HCT116 (cell line): ENCODE results near the gene ABHD11. TPM values are rescaled to one million over a fixed set of nuclear protein-coding genes. Genes with fewer than 3 reads are reported as not detected.
A peak's percentile ranks its signal among the peaks of the same experiment; 100 is the strongest.

Experiments used
- ATAC-seq: fragments of 200-7000 bp; cut with Tn5 transposase; 2 replicates; pipeline ENCODE4 v1.9.1; 2020; ENCODE audit warnings: mild to moderate bottlenecking, moderate library complexity
- BruUV-seq: library from RNA; stranded (reverse); fragments of 400-500 nt; replicated peaks from 2 replicates; lab custom pipeline; 2021; lab: Mats Ljungman, UMichigan
- CTCF ChIA-PET: fragments of 300-600 bp; sonication (Branson Sonifier 250); formaldehyde crosslinking; loops from one replicate; lab custom pipeline; 2021; ENCODE audit warnings: antibody characterized with exemption; lab: Charles Lee
- POLR2A ChIA-PET: fragments of 300-600, 350-600 bp; sonication (Branson Sonifier 250); formaldehyde crosslinking; loops from one replicate; lab custom pipeline; 2021; ENCODE audit warnings: antibody characterized with exemption; lab: Charles Lee
- RAD21 ChIA-PET, 2 experiments: fragments of 300-600 bp; sonication (Branson Sonifier 250); formaldehyde crosslinking; loops; one replicate each; lab custom pipeline; 2023; ENCODE audit warnings: low total read pairs in 2 of 2; ENCODE audit not compliant: uncharacterized antibody in 2 of 2, unreplicated experiment in 2 of 2, low non-redundant PET in 1 of 2; lab: Charles Lee
- DNase-seq: peaks from one replicate; pipeline ENCODE4 v3.0.0-alpha.2; 2010; ENCODE audit warnings: low read depth, low spot score
- H2AFZ ChIP-seq: fragments of 200-600 bp; shearing (Covaris generic), sonication (generic); 2 replicates; pipeline ENCODE4 v1.6.1; 2017; ENCODE audit warnings: low read depth, mixed run types, mixed read lengths, antibody characterized with exemption, low read length; ENCODE audit not compliant: poor library complexity, severe bottlenecking
- H3K27ac ChIP-seq: 2 replicates; pipeline ENCODE4 v1.5.1; 2012; ENCODE audit warnings: low read depth, low read length
- H3K27me3 ChIP-seq: fragments of 200-600 bp; sonication (generic); 2 replicates; pipeline ENCODE4 v1.6.1; 2016; ENCODE audit warnings: mixed run types, low read length, mixed read lengths; ENCODE audit not compliant: insufficient read depth
- H3K36me3 ChIP-seq, 2 experiments: fragments of 200-500 bp in 1 of 2; fragments of 200-600 bp in 1 of 2; sonication (Bioruptor generic) in 1 of 2; sonication (generic) in 1 of 2; 2 replicates each; pipeline versions ENCODE4 v1.5.1 to v1.6.1; 2014 to 2016; ENCODE audit warnings: low read length in 2 of 2, inconsistent platforms in 1 of 2, mixed read lengths in 1 of 2, mixed run types in 1 of 2; ENCODE audit not compliant: insufficient read depth in 2 of 2, control insufficient read depth in 1 of 2
- H3K4me1 ChIP-seq, 2 experiments: fragments of 200-600 bp in 1 of 2; sonication (generic) in 1 of 2; 2 replicates each; pipeline versions ENCODE4 v1.5.1 to v1.6.1; 2012 to 2017; ENCODE audit warnings: low read length in 2 of 2, inconsistent platforms in 1 of 2, mild to moderate bottlenecking in 1 of 2, mixed read lengths in 1 of 2, mixed run types in 1 of 2, moderate library complexity in 1 of 2; ENCODE audit not compliant: insufficient read depth in 2 of 2, control insufficient read depth in 1 of 2
- H3K4me2 ChIP-seq: fragments of 200-600 bp; sonication (generic); 2 replicates; pipeline ENCODE4 v1.6.1; 2017; ENCODE audit warnings: mixed run types, low read length, mixed read lengths
- H3K4me3 ChIP-seq, 2 experiments: fragments of 200-600 bp in 1 of 2; sonication (generic) in 1 of 2; replicated peaks in 1 of 2; 2 replicates each; pipeline ENCODE4 v1.5.1; 2011 to 2016; ENCODE audit warnings: low read length in 2 of 2, control low read depth in 1 of 2, low read depth in 1 of 2, mild to moderate bottlenecking in 1 of 2, mixed read lengths in 1 of 2, mixed run types in 1 of 2
- H3K79me2 ChIP-seq: fragments of 200-600 bp; sonication (generic); 2 replicates; pipeline ENCODE4 v1.6.1; 2017; ENCODE audit warnings: mild to moderate bottlenecking, mixed run types, low read length, moderate library complexity, mixed read lengths; ENCODE audit not compliant: insufficient read depth
- H3K9ac ChIP-seq: fragments of 200-600 bp; sonication (generic); 2 replicates; pipeline ENCODE4 v1.6.1; 2016; ENCODE audit warnings: low read length, mixed read lengths
- H3K9me2 ChIP-seq: fragments of 200-600 bp; sonication (generic), shearing (Covaris generic); 2 replicates; pipeline ENCODE4 v1.6.1; 2017; ENCODE audit warnings: mixed run types, mild to moderate bottlenecking, moderate library complexity; ENCODE audit not compliant: insufficient read depth
- H3K9me3 ChIP-seq, 2 experiments: fragments of 200-500 bp in 1 of 2; fragments of 200-600 bp in 1 of 2; sonication (Bioruptor generic) in 1 of 2; sonication (generic) in 1 of 2; 2 replicates each; pipeline ENCODE4 v1.6.1; 2014 to 2017; ENCODE audit warnings: low read length in 2 of 2, mixed read lengths in 2 of 2, inconsistent platforms in 1 of 2, low read depth in 1 of 2, mild to moderate bottlenecking in 1 of 2, mixed run types in 1 of 2, moderate library complexity in 1 of 2; ENCODE audit not compliant: control insufficient read depth in 1 of 2, insufficient read depth in 1 of 2
- H4K20me1 ChIP-seq: fragments of 200-600 bp; sonication (generic), shearing (Covaris generic); 2 replicates; pipeline ENCODE4 v1.6.1; 2017; ENCODE audit warnings: mixed run types, mild to moderate bottlenecking, moderate library complexity; ENCODE audit not compliant: insufficient read depth
- CBX3 ChIP-seq: IDR thresholded peaks from 2 replicates; pipeline ENCODE4 v1.6.1; 2012; ENCODE audit warnings: low read depth
- TCF7L2 ChIP-seq: IDR thresholded peaks from 2 replicates; pipeline ENCODE4 v1.7.0; 2011; ENCODE audit warnings: borderline replicate concordance, inconsistent platforms; ENCODE audit not compliant: insufficient read depth, insufficient read length; ENCODE audit errors: extremely low read depth
- ZFX ChIP-seq: fragments of 450-650 bp; IDR thresholded peaks from 2 replicates; pipeline ENCODE4 v1.6.1; 2017
- intact Hi-C: fragments of 100-400 bp; cut with micrococcal nuclease; formaldehyde crosslinking; loops from 2 replicates; pipeline ENCODE4 v1.10.0; 2022
- total RNA-seq: library from RNA; stranded (reverse); gene quantifications from one replicate; pipeline ENCODE4 v1.2.1, GENCODE V29; 2021; ENCODE audit not compliant: unreplicated experiment
- TF ChIP-seq, protein P1 (sequence below): IDR thresholded peaks from 2 replicates; pipeline ENCODE4 v1.6.1; 2011; ENCODE audit warnings: mild to moderate bottlenecking, low read length, moderate library complexity; ENCODE audit not compliant: insufficient replicate concordance; ENCODE audit errors: extremely low read depth
- TF ChIP-seq, protein P2 (sequence below): IDR thresholded peaks from 2 replicates; pipeline ENCODE4 v1.6.1; 2012; ENCODE audit warnings: low read depth
- TF ChIP-seq, protein P3 (sequence below): IDR thresholded peaks from 2 replicates; pipeline ENCODE4 v1.6.1; 2012

ABHD11 gene
- total RNA-seq, 1 experiment from 2014 or later, result 69.8 TPM

DNA sequence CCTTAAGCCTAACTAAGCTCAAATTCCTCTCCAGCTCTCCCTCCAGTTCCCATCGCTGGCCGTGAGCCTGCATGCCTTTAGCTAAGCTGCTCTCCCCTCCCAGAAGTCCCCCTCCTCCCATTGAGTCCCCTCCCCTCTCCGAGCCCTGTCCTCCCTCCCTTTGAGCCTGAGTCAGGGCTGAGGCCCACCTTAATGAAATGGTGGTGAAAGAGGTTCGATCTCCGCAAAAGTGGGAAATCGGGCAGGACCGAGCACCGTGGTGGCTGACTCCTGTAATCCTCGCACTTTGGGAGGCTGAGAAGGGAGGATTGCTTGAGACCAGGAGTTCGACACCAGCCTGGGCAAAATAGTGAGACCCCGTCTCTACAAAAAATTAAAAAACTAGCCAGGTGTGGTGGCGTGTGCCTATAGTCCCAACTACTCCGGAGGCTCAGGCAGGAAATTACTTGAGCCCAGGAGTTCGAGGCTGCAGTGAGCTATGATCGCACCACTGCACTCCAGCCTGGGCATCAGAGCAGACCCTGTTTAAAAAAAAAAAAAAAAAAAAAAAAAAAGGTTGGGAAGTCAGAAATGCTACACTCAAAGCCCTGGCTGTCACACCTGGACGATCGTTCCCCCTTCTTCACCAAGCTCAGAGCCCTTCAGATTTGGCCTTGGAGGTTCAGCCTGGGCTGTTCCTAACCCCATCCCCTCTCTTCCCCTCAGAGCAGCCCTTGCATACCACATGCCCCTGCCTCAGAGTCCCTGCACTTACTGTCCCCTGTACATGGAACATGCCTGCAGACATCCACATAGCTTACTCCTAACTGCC is 32.5 kb upstream of the ABHD11 start:
- no peak for DNase-seq
- H3K4me1 ChIP-seq, result peaks cover 16 to 38% of the 10 kb centered on the region in 2 experiments; a peak in 3 of 4 replicates
- H2AFZ ChIP-seq, result peak overlapping the region; percentile 68
- H3K9me2 ChIP-seq, result no peaks in the 10 kb centered on the region
- no peaks in the 10 kb centered on the region for H3K27me3 ChIP-seq
- no peaks in the 10 kb centered on the region for H3K36me3 ChIP-seq
- H3K4me3 ChIP-seq, result peak overlapping the region; percentile 44 to 66
- H3K9me3 ChIP-seq, result no peaks in the 10 kb centered on the region
- ChIA-PET POLR2A (interaction anchor here (0.7 to 2.0 kb wide), 7 partner anchors 16 to 62 kb away, joined by 3 to 11 read pairs (median 4); partner anchors contain the start of genes ABHD11 and CLDN4), RAD21 (no interaction called here), CTCF (no interaction called here)
- TF ChIP-seq, protein P1, sequence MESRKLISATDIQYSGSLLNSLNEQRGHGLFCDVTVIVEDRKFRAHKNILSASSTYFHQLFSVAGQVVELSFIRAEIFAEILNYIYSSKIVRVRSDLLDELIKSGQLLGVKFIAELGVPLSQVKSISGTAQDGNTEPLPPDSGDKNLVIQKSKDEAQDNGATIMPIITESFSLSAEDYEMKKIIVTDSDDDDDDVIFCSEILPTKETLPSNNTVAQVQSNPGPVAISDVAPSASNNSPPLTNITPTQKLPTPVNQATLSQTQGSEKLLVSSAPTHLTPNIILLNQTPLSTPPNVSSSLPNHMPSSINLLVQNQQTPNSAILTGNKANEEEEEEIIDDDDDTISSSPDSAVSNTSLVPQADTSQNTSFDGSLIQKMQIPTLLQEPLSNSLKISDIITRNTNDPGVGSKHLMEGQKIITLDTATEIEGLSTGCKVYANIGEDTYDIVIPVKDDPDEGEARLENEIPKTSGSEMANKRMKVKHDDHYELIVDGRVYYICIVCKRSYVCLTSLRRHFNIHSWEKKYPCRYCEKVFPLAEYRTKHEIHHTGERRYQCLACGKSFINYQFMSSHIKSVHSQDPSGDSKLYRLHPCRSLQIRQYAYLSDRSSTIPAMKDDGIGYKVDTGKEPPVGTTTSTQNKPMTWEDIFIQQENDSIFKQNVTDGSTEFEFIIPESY, result no peak
- TF ChIP-seq, protein P2, sequence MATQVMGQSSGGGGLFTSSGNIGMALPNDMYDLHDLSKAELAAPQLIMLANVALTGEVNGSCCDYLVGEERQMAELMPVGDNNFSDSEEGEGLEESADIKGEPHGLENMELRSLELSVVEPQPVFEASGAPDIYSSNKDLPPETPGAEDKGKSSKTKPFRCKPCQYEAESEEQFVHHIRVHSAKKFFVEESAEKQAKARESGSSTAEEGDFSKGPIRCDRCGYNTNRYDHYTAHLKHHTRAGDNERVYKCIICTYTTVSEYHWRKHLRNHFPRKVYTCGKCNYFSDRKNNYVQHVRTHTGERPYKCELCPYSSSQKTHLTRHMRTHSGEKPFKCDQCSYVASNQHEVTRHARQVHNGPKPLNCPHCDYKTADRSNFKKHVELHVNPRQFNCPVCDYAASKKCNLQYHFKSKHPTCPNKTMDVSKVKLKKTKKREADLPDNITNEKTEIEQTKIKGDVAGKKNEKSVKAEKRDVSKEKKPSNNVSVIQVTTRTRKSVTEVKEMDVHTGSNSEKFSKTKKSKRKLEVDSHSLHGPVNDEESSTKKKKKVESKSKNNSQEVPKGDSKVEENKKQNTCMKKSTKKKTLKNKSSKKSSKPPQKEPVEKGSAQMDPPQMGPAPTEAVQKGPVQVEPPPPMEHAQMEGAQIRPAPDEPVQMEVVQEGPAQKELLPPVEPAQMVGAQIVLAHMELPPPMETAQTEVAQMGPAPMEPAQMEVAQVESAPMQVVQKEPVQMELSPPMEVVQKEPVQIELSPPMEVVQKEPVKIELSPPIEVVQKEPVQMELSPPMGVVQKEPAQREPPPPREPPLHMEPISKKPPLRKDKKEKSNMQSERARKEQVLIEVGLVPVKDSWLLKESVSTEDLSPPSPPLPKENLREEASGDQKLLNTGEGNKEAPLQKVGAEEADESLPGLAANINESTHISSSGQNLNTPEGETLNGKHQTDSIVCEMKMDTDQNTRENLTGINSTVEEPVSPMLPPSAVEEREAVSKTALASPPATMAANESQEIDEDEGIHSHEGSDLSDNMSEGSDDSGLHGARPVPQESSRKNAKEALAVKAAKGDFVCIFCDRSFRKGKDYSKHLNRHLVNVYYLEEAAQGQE, result no peak
- no peak for TF ChIP-seq TCF7L2
- no peak for TF ChIP-seq ZFX
- no peak for TF ChIP-seq CBX3
- TF ChIP-seq, protein P3, sequence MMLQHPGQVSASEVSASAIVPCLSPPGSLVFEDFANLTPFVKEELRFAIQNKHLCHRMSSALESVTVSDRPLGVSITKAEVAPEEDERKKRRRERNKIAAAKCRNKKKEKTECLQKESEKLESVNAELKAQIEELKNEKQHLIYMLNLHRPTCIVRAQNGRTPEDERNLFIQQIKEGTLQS, result no peak
- peak overlapping the region; percentile 95 for H3K4me2 ChIP-seq
- intact Hi-C loops, result no loop called here
- no peak for ATAC-seq
- H3K27ac ChIP-seq, result no peak overlapping the region; the same call in 1 of the 2 replicates
- BruUV-seq, result no TSS peak
- no peaks in the 10 kb centered on the region for H3K79me2 ChIP-seq
- peak overlapping the region; percentile 50 for H3K9ac ChIP-seq
- H4K20me1 ChIP-seq, result no peaks in the 10 kb centered on the region
